Fibroblast of mammary gland (primary cell): Measurements from ENCODE around the gene CLMN.

Experiments
- DNase-seq: peaks from one replicate; pipeline ENCODE4 v3.0.0-alpha.2; 2010; ENCODE audit warnings: low read depth
- H3K4me3 ChIP-seq: 2 replicates; pipeline ENCODE4 v1.5.1; 2011; ENCODE audit warnings: low read depth, mild to moderate bottlenecking, low read length, moderate library complexity; ENCODE audit not compliant: control insufficient read depth
- TF ChIP-seq, protein P1 (sequence below): conservative IDR thresholded peaks from 2 replicates; pipeline ENCODE4 v1.5.1; 2011; ENCODE audit warnings: low read depth, low read length, inconsistent platforms; ENCODE audit not compliant: control insufficient read depth, insufficient read depth

CLMN gene, protein sequence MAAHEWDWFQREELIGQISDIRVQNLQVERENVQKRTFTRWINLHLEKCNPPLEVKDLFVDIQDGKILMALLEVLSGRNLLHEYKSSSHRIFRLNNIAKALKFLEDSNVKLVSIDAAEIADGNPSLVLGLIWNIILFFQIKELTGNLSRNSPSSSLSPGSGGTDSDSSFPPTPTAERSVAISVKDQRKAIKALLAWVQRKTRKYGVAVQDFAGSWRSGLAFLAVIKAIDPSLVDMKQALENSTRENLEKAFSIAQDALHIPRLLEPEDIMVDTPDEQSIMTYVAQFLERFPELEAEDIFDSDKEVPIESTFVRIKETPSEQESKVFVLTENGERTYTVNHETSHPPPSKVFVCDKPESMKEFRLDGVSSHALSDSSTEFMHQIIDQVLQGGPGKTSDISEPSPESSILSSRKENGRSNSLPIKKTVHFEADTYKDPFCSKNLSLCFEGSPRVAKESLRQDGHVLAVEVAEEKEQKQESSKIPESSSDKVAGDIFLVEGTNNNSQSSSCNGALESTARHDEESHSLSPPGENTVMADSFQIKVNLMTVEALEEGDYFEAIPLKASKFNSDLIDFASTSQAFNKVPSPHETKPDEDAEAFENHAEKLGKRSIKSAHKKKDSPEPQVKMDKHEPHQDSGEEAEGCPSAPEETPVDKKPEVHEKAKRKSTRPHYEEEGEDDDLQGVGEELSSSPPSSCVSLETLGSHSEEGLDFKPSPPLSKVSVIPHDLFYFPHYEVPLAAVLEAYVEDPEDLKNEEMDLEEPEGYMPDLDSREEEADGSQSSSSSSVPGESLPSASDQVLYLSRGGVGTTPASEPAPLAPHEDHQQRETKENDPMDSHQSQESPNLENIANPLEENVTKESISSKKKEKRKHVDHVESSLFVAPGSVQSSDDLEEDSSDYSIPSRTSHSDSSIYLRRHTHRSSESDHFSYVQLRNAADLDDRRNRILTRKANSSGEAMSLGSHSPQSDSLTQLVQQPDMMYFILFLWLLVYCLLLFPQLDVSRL

DNA sequence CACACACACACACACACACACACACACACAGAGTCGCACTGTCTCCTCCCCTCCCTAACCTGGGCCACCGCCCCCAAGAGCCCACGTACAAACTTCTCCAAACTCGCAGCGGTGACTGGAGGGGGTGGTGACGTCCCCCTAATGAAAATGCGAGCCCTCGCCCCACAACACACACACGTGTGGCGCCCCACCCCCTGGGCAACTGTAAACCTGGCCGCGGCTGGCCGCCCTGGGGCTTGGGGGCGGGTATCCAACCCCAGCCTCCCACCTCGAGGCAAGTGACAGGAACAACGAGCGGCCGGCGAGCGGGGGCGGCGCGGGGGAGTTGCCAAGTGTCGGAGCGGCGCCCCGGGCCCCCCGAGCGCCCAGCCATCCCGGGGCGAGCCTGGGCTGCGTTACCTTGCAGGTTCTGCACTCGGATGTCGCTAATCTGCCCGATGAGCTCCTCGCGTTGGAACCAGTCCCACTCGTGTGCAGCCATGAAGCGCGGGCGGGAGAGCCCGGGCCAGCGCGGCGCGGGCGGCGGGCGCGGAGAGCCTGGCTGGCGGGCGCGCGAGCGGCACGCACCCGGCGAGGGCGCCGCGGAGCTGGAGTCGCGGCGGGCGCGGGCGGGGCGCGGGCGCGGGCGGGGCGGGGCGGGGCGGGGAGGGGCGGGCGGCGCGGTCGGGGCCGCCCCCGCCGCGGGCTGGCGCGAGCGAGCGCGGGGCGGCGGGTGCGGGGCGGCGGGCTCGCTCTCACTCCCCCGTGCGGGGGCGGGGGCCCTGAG lies at the start of gene CLMN:
CLMN (minus strand) TSS at position 597 of the 766 bp plus-strand sequence; CDS start at position 481, 116 bp downstream.
- TF ChIP-seq, protein P1, sequence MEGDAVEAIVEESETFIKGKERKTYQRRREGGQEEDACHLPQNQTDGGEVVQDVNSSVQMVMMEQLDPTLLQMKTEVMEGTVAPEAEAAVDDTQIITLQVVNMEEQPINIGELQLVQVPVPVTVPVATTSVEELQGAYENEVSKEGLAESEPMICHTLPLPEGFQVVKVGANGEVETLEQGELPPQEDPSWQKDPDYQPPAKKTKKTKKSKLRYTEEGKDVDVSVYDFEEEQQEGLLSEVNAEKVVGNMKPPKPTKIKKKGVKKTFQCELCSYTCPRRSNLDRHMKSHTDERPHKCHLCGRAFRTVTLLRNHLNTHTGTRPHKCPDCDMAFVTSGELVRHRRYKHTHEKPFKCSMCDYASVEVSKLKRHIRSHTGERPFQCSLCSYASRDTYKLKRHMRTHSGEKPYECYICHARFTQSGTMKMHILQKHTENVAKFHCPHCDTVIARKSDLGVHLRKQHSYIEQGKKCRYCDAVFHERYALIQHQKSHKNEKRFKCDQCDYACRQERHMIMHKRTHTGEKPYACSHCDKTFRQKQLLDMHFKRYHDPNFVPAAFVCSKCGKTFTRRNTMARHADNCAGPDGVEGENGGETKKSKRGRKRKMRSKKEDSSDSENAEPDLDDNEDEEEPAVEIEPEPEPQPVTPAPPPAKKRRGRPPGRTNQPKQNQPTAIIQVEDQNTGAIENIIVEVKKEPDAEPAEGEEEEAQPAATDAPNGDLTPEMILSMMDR: no peak
- peak within 1 kb of the TSS; percentile 63 for H3K4me3 ChIP-seq
- DNase-seq: peak; percentile 32

DNA sequence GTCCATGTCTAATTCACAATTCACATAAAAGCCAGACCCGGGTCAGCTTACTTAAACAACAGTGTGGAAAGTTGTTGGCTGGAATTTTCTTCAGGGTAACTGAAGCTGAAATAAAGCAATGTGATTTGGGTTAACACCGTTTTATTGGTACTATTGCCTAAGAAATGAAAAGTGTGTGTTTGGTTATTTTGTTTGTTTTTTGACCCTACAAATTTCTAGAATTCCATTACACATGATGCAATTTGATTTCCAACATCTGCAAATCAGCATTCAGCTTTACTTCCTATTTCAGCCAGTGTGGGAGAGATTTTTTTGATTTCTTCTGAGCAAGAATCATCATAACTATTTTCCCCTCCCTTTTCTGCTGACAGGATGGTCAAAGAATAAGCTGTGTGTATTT lies 45.7 kb upstream of the CLMN start:
- DNase-seq: peak; percentile 68
- TF ChIP-seq, protein P1: no peak
- no peak overlapping the region for H3K4me3 ChIP-seq

DNA sequence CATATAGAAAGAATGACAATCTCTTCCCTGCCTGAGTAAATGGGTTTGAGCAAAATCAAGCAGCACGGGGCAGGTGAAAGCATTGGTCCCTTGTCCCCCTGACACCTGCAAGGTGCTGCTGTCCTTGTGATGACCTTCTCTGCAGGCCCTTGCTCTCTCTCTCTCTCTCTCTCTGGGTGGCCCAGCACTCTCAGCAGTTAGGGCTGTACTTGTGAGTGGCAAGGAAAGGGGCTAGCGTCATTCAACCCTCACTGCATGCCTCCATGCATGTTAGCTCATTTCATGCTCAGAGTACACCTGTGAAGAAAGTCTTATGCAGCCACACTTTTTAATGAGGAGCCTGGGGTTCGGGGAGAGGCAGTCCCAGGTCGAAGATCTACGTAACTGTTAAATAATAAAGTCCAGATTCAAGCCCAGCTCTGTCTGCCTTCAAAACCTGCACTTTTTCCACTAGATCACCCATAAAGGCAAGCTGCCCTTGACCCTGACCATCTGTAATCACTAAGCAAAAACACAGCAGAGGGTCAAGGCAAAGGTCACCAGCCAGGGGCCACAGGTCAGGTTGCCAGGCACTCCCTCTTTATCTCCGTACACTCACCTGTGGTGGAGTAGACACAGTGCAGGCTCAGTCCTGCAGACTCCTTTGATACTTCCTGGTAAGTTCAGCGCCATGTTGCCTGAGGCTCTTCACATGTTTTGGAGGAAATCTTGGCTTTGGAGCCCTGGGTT lies 44.9 kb upstream of the CLMN start:
- no peak overlapping the region for H3K4me3 ChIP-seq
- TF ChIP-seq, protein P1: no peak
- DNase-seq: no peak

DNA sequence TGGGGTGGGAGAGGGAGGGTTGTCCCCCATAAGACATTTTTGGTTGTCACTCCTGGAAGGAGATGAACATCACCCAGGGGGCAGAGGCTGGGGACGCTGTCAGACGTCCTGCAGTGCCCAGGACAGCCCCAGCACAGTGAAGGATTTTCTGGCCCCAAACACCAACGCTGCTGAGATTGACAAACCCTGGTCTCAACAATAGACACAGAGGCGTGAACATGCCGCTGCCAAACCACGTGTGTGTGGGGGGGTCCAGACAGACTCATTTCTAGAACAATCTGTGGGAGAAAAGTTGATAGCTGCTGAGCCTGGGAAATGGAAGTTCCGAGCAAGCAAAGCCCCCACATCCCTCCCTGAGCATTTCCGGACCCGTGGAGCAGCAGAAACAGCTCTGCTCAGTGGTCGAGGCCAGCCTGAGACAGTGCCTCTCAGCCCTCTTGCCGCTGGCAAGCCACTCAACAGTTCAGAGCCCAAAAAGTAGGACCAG lies 43.8 kb upstream of the CLMN start:
- TF ChIP-seq, protein P1: no peak
- no peak overlapping the region for H3K4me3 ChIP-seq
- DNase-seq: no peak

DNA sequence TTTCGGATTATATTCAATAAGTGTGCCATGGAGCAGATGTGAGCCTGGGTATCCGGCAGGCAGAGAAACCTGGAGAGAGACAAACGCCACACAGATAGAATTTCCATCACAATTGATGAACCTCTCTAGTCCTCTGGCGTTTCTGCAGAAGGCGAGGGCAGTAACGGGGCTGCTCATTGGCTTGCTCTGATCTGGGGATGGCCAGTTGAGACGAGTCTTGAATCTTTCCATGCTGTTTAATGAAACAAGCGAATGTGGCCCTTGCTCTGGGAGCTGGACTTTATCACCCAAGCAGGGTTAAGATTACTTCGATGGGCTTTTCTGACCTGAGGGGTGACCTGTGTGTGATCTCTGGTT lies 42.4 kb upstream of the CLMN start:
- TF ChIP-seq, protein P1: no peak
- no peak for DNase-seq
- H3K4me3 ChIP-seq: no peak overlapping the region
